T-cell (primary cell): Measurements from ENCODE around the gene SLC47A2. TPM values are rescaled to one million over a fixed set of nuclear protein-coding genes. Genes with fewer than 3 reads are reported as not detected.
"Not testable (repeated sequence)": the region's sequence is repeated elsewhere in the genome, so short reads cannot be mapped to it uniquely, and the experiment has no call there.

Source experiments
- ATAC-seq, 4 experiments: fragments of 200-7000 bp in 3 of 4; fragments of 150-1000 bp in 1 of 4; cut with Tn5 transposase; replicated peaks in 1 of 4; 1 replicate in 3 of 4; 2 replicates in 1 of 4; pipeline ENCODE4 v1.10.0; 2021; ENCODE audit warnings: moderate library complexity in 3 of 4, mild to moderate bottlenecking in 2 of 4, moderate number of reproducible peaks in 1 of 4
- CTCF ChIA-PET, 2 donors: fragments of 300-600 bp; sonication (Branson Sonifier 250); formaldehyde crosslinking; loops; one replicate each; lab custom pipeline; 2022; ENCODE audit warnings: antibody characterized with exemption in 2 of 2; lab: Charles Lee
- POLR2A ChIA-PET, 2 donors: fragments of 300-600 bp; sonication (Branson Sonifier 250); formaldehyde crosslinking; loops; one replicate each; lab custom pipeline; 2022; ENCODE audit warnings: antibody characterized with exemption in 2 of 2; lab: Charles Lee
- DNase-seq, 35 experiments: peaks; one replicate each; pipeline versions ENCODE4 v3.0.0 to v3.0.0-alpha.2; 2013 to 2023
- H3K27ac ChIP-seq: one replicate; pipeline ENCODE4 v1.5.1; 2013; ENCODE audit warnings: low read length
- H3K27me3 ChIP-seq, 2 experiments: replicated peaks in 1 of 2; 1 replicate in 1 of 2; 2 replicates in 1 of 2; pipeline versions ENCODE4 v1.6.1 to v1.7.0; 2013; ENCODE audit warnings: low read length in 1 of 2, mixed read lengths in 1 of 2; ENCODE audit not compliant: control insufficient read depth in 2 of 2, insufficient read depth in 2 of 2; ENCODE audit errors: extremely low read depth in 1 of 2
- H3K36me3 ChIP-seq, 2 donors: 1 replicate in 1 of 2; 2 replicates in 1 of 2; pipeline versions ENCODE4 v1.6.1 to v1.7.0; 2013; ENCODE audit warnings: low read length in 1 of 2; ENCODE audit not compliant: control insufficient read depth in 2 of 2, insufficient read depth in 1 of 2; ENCODE audit errors: extremely low read depth in 1 of 2
- H3K4me1 ChIP-seq, 2 experiments: 1 replicate in 1 of 2; 2 replicates in 1 of 2; pipeline versions ENCODE4 v1.6.1 to v1.7.0; 2013; ENCODE audit warnings: low read length in 2 of 2, mixed read lengths in 1 of 2; ENCODE audit not compliant: insufficient read depth in 2 of 2, control insufficient read depth in 1 of 2; ENCODE audit errors: extremely low read depth in 1 of 2
- H3K4me3 ChIP-seq, 2 donors: 1 replicate in 1 of 2; 2 replicates in 1 of 2; pipeline versions ENCODE4 v1.5.1 to v1.7.0; 2013; ENCODE audit warnings: mild to moderate bottlenecking in 2 of 2, low read length in 1 of 2, moderate library complexity in 1 of 2; ENCODE audit not compliant: control insufficient read depth in 1 of 2; ENCODE audit errors: extremely low read depth in 1 of 2
- H3K9me3 ChIP-seq: 2 replicates; pipeline ENCODE4 v1.7.0; 2013
- H3K27ac Mint-ChIP-seq, 2 donors: one replicate each; pipeline ENCODE4 v1.8.0; 2020 to 2021; ENCODE audit warnings: mild to moderate bottlenecking in 2 of 2, mixed read lengths in 2 of 2
- H3K27me3 Mint-ChIP-seq, 2 donors: one replicate each; pipeline ENCODE4 v1.8.0; 2021 to 2022; ENCODE audit warnings: mixed read lengths in 2 of 2
- H3K36me3 Mint-ChIP-seq: one replicate; pipeline ENCODE4 v1.8.0; 2021; ENCODE audit warnings: mixed read lengths
- H3K4me1 Mint-ChIP-seq, 3 donors: one replicate each; pipeline ENCODE4 v1.8.0; 2020 to 2022; ENCODE audit warnings: mixed read lengths in 3 of 3, mild to moderate bottlenecking in 1 of 3
- H3K4me3 Mint-ChIP-seq, 3 donors: one replicate each; pipeline ENCODE4 v1.8.0; 2020 to 2022; ENCODE audit warnings: mild to moderate bottlenecking in 3 of 3, mixed read lengths in 3 of 3, moderate library complexity in 3 of 3
- H3K9me3 Mint-ChIP-seq, 3 donors: one replicate each; pipeline ENCODE4 v1.8.0; 2020 to 2022; ENCODE audit warnings: mixed read lengths in 3 of 3
- WGBS: methylation state at CpG from one replicate; pipeline ENCODE4 v1.1.5; 2013; ENCODE audit warnings: missing lambda C conversion rate; ENCODE audit not compliant: insufficient coverage; 5-methylcytosine and 5-hydroxymethylcytosine counted together
- total RNA-seq, 35 experiments: library from RNA in 6 of 35; stranded (reverse) in 6 of 35; fragments of 120-200 nt in 1 of 35; gene quantifications; one replicate each; pipeline versions ENCODE4 v1.2.1 to v1.2.4 and lab custom pipeline; 2013 to 2026

Gene SLC47A2, protein sequence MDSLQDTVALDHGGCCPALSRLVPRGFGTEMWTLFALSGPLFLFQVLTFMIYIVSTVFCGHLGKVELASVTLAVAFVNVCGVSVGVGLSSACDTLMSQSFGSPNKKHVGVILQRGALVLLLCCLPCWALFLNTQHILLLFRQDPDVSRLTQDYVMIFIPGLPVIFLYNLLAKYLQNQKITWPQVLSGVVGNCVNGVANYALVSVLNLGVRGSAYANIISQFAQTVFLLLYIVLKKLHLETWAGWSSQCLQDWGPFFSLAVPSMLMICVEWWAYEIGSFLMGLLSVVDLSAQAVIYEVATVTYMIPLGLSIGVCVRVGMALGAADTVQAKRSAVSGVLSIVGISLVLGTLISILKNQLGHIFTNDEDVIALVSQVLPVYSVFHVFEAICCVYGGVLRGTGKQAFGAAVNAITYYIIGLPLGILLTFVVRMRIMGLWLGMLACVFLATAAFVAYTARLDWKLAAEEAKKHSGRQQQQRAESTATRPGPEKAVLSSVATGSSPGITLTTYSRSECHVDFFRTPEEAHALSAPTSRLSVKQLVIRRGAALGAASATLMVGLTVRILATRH
- not detected for total RNA-seq
- not detected for total RNA-seq (2013)
- total RNA-seq (lab: John Stamatoyannopoulos, UW) = 0 to 0.07 (median 0) reads per million in 29 experiments

GRCh38 chr17:19716108-19717030 is at the start of gene SLC47A2:
TSS of gene SLC47A2 (minus strand) at chr17:19716584. CDS start at chr17:19716555, 29 bp downstream.
- DNase-seq (no peak), ATAC-seq (no peak)
- CTCF ChIA-PET = interaction anchor here in 1 of 2 donors (0.7 kb wide), 1 partner anchor 619 kb away, joined by 5 read pairs; no protein-coding TSS in a partner anchor
- Histone ChIP-seq H3K9me3 (no peaks in the 10 kb centered on the region), H3K4me1 (no peaks in the 10 kb centered on the region), H3K27me3 (peaks cover 0 to 13% of the 10 kb centered on the region in 2 experiments), H3K36me3 (no peaks in the 10 kb centered on the region), H3K4me3 (no peak within 1 kb of the TSS), H3K27ac (no peak within 1 kb of the TSS)
- Mint-ChIP-seq H3K27me3 (peaks cover 0 to 3% of the 10 kb centered on the region in 2 donors), H3K27ac (no peak within 1 kb of the TSS), H3K9me3 (no peaks in the 10 kb centered on the region), H3K36me3 (no peaks in the 10 kb centered on the region), H3K4me3 (no peak within 1 kb of the TSS), H3K4me1 (no peaks in the 10 kb centered on the region)
- WGBS = 79% methylated on average over 13 of the region's 13 CpGs
- POLR2A ChIA-PET = no interaction called here

DNA sequence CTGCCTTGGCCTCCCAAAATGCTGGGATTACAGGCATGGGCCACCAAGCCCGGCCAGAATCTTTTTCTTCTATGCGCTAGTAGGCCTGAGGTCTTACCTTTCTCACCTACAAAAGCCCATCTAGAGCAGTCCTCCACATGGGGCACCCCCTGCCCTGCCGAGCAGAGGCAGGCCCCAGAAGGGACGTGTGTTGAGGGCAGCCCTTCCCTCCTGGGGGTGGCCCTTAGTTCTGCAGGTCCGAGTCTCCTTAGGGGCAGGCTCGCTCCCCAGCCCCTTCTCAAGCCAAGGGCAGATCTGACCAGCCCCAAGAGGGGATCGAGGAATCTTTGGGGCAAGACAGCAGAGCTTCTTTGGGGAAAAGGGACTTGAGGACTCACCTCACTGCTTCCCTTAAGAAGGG is 49.6 kb upstream of the SLC47A2 start:
- H3K27me3 Mint-ChIP-seq = peaks cover 0 to 3% of the 10 kb centered on the region in 2 donors
- DNase-seq (no peak), ATAC-seq (no peak)
- ChIA-PET POLR2A (no interaction called here), CTCF (interaction anchor here (0.6 to 1.6 kb wide), 11 partner anchors 9 to 253 kb away, joined by 3 to 9 read pairs (median 6); no protein-coding TSS in a partner anchor)
- Histone ChIP-seq H3K4me3 (no peak overlapping the region), H3K27ac (no peak overlapping the region), H3K27me3 (peaks cover 0 to 20% of the 10 kb centered on the region in 2 experiments), H3K9me3 (no peaks in the 10 kb centered on the region), H3K4me1 (peaks cover 13 to 39% of the 10 kb centered on the region in 2 experiments), H3K36me3 (no peaks in the 10 kb centered on the region)
- peaks cover 34 to 42% (median 36%) of the 10 kb centered on the region in 3 donors for H3K4me1 Mint-ChIP-seq
- no peaks in the 10 kb centered on the region for H3K9me3 Mint-ChIP-seq
- H3K36me3 Mint-ChIP-seq = no peaks in the 10 kb centered on the region
- no peak overlapping the region for H3K27ac Mint-ChIP-seq
- no peak overlapping the region for H3K4me3 Mint-ChIP-seq
- WGBS = 80% methylated on average over 6 of the region's 7 CpGs

DNA sequence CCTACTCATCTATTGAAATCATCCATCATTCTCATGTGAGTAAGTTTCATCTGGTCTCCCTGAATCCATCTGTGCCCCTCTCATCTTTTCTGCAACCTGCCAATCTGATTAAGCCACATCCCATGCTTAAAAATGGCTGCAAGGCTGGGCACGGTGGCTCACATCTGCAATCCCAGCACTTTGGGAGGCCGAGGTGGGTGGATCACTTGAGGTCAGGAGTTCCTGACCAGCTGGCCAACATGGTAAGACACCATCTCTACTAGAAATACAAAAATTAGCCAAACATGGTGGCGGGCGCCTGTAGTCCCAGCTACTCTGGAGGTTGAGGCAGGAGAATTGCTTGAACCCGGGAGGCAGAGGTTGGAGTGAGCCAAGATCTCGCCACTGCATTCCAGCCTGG is 47.6 kb upstream of the SLC47A2 start:
- H3K4me3 ChIP-seq, H3K36me3 ChIP-seq, H3K27me3 Mint-ChIP-seq, H3K9me3 Mint-ChIP-seq, H3K27ac Mint-ChIP-seq, DNase-seq, H3K9me3 ChIP-seq, H3K4me3 Mint-ChIP-seq, H3K36me3 Mint-ChIP-seq, ATAC-seq, H3K27ac ChIP-seq: not testable (repeated sequence)
- Histone ChIP-seq H3K4me1 (peaks cover 5 to 28% of the 10 kb centered on the region in 2 experiments), H3K27me3 (peaks cover 0 to 32% of the 10 kb centered on the region in 2 experiments)
- WGBS = 92% methylated on average over 2 of the region's 6 CpGs
- H3K4me1 Mint-ChIP-seq = peaks cover 19 to 25% (median 22%) of the 10 kb centered on the region in 3 donors
- ChIA-PET POLR2A (interaction anchor here in 1 of 2 donors (0.6 kb wide), 1 partner anchor 170 kb away, joined by 3 read pairs; no protein-coding TSS in a partner anchor), CTCF (interaction anchor here (0.6 to 2.2 kb wide), 12 partner anchors 11 to 386 kb away, joined by 3 to 11 read pairs (median 4); partner anchors contain the start of genes ALDH3A2 (in 1 of the 2) and MAPK7 (in 1 of the 2))

GRCh38 chr17:19763416-19763815 is 47.0 kb upstream of the SLC47A2 start:
- Histone ChIP-seq H3K4me1 (peaks cover 5 to 25% of the 10 kb centered on the region in 2 experiments), H3K27ac (no peak overlapping the region), H3K36me3 (no peaks in the 10 kb centered on the region), H3K4me3 (no peak overlapping the region), H3K9me3 (no peaks in the 10 kb centered on the region), H3K27me3 (peaks cover 0 to 35% of the 10 kb centered on the region in 2 experiments)
- ChIA-PET CTCF (interaction anchor here (0.7 to 2.2 kb wide), 9 partner anchors 13 to 386 kb away, joined by 3 to 11 read pairs (median 5); partner anchors contain the start of genes ALDH3A2 (in 1 of the 2) and MAPK7 (in 1 of the 2)), POLR2A (no interaction called here)
- no peak for DNase-seq
- Mint-ChIP-seq H3K9me3 (no peaks in the 10 kb centered on the region), H3K27ac (no peak overlapping the region), H3K27me3 (peaks cover 2 to 9% of the 10 kb centered on the region in 2 donors), H3K4me3 (no peak overlapping the region), H3K36me3 (no peaks in the 10 kb centered on the region), H3K4me1 (peaks cover 17 to 21% (median 19%) of the 10 kb centered on the region in 3 donors)
- WGBS = 85% methylated on average over 2 of the region's 2 CpGs
- ATAC-seq = no peak

- Histone ChIP-seq H3K4me3 (no peak overlapping the region), H3K9me3 (no peaks in the 10 kb centered on the region), H3K36me3 (no peaks in the 10 kb centered on the region), H3K27me3 (peaks cover 0 to 43% of the 10 kb centered on the region in 2 experiments), H3K27ac (no peak overlapping the region), H3K4me1 (peaks cover 5 to 23% of the 10 kb centered on the region in 2 experiments)
- POLR2A ChIA-PET = interaction anchor here in 1 of 2 donors (1.3 kb wide), 1 partner anchor 115 kb away, joined by 3 read pairs; no protein-coding TSS in a partner anchor
- DNase-seq (peak in 33 of 35 experiments; percentile 38 to 78 (median 60)), ATAC-seq (peak in 3 of 4 experiments; percentile 50 to 70 (median 66))
- peaks cover 9 to 12% (median 11%) of the 10 kb centered on the region in 3 donors for H3K4me1 Mint-ChIP-seq
- H3K36me3 Mint-ChIP-seq = no peaks in the 10 kb centered on the region
- H3K9me3 Mint-ChIP-seq = no peaks in the 10 kb centered on the region
- peaks cover 6 to 14% of the 10 kb centered on the region in 2 donors for H3K27me3 Mint-ChIP-seq
- H3K4me3 Mint-ChIP-seq = no peak overlapping the region
- 29% methylated on average over 15 of the region's 15 CpGs for WGBS
- H3K27ac Mint-ChIP-seq = no peak overlapping the region
- CTCF ChIA-PET = interaction anchor here (0.8 to 2.3 kb wide), 11 partner anchors 9 to 400 kb away, joined by 3 to 21 read pairs (median 5); partner anchors contain the start of genes ALDH3A2 (in 1 of the 2) and B9D1 (in 1 of the 2)
These were observed 46.2 kb upstream of the SLC47A2 start for GRCh38 chr17:19762515-19762961.
